ENCODE data around the gene BMPR1A. TPM values are rescaled to one million over a fixed set of nuclear protein-coding genes. Genes with fewer than 3 reads are reported as not detected.
"Not testable (repeated sequence)": the region's sequence is repeated elsewhere in the genome, so short reads cannot be mapped to it uniquely, and the experiment has no call there.

BMPR1A gene
- total RNA-seq, 1 experiment from 2014 or later, result 23.7 TPM

DNA sequence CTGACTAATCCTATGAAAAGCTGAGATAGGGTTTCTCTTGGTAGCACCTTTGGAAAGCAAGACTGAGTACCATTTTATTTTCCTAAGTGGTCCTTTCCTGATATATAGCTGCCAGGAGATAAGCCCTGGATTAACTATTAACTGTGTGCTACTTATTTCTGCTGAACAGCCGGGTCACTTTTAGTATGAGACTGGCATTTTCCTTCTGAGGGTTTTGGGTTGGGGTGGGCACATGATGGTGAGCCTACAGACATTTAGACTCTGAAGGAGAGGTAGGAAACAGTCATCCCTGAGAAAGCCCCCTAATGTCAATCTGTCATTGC is 29.8 kb upstream of the BMPR1A start:
- in situ Hi-C loops (cut with HindIII; ENCODE audit: low pct_unique_long_range_greater_than_20kb, low sequenced_read_pairs), result no loop called here
- DNase-seq (ENCODE audit: low read depth), result no peak

DNA sequence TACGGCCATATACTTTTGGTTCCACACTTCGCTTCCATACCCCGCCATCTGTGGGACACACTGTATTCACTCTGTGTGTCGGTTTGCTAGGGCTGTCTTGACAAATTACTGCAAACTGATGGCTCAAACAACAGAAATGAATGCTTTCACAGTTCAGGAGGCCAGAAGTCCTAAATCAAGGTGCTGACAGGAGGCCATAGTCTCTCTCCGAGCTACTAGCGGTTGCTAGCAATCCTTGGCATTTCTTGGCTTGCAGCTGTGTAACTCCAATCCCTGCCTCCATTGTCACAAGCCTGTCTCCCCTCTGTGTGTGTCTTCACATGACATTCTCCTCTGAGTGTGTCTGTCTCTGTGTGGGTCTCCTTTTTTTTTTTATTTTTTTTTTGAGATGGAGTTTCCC is 28.9 kb upstream of the BMPR1A start:
- in situ Hi-C loops (cut with HindIII; ENCODE audit: low pct_unique_long_range_greater_than_20kb, low sequenced_read_pairs), result no loop called here
- DNase-seq (ENCODE audit: low read depth), result no peak

DNA sequence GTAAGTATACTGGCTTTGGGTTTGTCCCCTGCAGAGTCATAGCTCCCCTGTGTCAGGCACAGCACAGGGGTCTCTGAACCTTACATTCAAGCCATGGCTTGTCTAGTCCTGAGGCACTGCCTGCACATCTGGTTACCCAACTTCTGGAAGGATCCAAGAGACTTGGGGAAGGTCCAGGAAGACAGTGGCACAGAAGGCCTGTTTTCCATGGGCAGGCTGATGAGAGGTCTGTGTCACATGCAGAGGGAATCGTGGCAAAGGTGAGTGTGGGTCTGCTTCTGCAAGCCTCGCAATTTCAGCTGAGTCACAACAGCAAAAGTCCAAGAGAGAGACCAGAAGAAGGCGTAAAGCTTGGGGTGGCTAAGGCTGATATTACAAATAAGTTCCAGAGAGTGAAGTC is 28.4 kb upstream of the BMPR1A start:
- DNase-seq (ENCODE audit: low read depth), result no peak
- in situ Hi-C loops (cut with HindIII; ENCODE audit: low pct_unique_long_range_greater_than_20kb, low sequenced_read_pairs), result no loop called here

DNA sequence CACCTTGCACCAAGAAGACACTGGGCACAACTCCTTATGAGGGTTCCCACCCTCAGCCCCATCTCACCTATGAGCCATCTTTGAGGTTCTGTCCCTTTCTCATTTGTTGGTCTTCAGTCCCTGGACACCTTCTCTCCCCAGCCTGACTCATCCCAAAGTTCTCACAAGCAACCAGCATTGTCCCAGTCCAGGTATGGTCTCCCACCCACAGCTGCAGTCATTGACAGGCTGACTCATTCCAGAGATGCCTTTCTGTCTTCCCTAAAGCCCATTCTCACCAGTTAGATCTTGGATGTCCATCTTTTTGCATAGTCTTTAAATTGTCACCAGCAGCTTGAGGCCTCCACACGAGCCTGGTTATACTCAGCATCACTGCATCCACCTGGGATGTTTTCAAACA is 26.7 kb upstream of the BMPR1A start:
- in situ Hi-C loops (cut with HindIII; ENCODE audit: low pct_unique_long_range_greater_than_20kb, low sequenced_read_pairs), result no loop called here
- DNase-seq (ENCODE audit: low read depth), result no peak

DNA sequence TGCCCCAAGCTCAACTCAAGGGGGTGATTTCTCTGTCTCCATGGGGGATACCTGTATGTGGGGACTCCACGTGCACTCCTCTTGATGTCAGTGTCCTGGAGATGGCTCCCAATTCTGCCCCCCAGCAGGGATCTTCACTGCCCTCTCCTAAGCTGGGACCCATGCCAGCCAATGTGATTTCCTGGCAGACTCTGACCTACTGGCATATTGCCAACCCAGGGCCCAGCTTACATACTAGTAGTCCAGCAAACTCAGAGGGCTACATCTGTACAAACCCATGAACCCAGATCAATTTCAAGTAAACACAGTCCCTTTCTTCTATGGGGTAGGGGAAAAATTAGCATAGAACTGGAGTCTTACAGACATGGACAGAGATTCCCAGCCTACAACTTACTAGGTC is 26.2 kb upstream of the BMPR1A start:
- DNase-seq (ENCODE audit: low read depth), result no peak
- in situ Hi-C loops (cut with HindIII; ENCODE audit: low pct_unique_long_range_greater_than_20kb, low sequenced_read_pairs), result no loop called here

DNA sequence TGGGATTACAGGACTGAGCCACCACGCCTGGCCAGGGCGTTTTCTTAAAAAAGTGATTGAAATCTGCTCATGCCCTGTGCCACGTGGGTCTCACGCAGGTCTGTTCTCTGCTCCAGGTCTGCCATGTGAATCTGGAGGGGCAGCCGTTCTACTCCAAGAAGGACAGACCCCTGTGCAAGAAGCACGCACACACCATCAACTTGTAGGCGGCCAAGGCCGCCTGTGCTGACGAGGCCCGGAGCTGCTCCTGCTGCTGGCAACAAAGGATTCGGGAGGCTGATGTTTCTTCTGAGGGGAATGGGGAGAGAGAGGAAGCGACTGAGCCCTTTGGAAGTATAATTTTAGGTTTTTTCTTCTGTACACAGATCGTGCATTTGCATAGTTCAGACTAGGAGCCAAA is 23.6 kb upstream of the BMPR1A start:
- in situ Hi-C loops (cut with HindIII; ENCODE audit: low pct_unique_long_range_greater_than_20kb, low sequenced_read_pairs), result no loop called here
- DNase-seq (ENCODE audit: low read depth), result no peak

DNA sequence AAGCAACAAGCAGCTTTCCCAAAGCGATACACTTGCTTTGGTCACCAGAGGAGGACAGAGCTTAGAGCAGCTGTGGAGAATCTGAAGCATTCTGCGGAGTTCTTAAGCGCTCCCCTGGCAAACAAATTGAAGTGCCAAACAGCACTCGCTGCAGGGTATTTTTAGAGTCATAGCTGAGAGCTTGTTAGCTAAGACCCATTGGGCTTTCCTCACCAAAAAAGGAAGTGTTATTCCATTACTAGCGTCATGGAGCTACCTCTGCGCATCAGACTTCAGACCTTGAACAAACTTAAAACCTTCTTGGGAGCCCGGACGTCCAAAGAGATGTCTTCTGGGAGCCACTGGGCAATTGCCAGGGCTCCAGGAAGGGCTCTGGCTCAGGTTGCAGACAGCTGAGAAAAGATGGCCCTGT is 23.2 kb upstream of the BMPR1A start:
- in situ Hi-C loops (cut with HindIII; ENCODE audit: low pct_unique_long_range_greater_than_20kb, low sequenced_read_pairs), result no loop called here
- DNase-seq (ENCODE audit: low read depth), result no peak

DNA sequence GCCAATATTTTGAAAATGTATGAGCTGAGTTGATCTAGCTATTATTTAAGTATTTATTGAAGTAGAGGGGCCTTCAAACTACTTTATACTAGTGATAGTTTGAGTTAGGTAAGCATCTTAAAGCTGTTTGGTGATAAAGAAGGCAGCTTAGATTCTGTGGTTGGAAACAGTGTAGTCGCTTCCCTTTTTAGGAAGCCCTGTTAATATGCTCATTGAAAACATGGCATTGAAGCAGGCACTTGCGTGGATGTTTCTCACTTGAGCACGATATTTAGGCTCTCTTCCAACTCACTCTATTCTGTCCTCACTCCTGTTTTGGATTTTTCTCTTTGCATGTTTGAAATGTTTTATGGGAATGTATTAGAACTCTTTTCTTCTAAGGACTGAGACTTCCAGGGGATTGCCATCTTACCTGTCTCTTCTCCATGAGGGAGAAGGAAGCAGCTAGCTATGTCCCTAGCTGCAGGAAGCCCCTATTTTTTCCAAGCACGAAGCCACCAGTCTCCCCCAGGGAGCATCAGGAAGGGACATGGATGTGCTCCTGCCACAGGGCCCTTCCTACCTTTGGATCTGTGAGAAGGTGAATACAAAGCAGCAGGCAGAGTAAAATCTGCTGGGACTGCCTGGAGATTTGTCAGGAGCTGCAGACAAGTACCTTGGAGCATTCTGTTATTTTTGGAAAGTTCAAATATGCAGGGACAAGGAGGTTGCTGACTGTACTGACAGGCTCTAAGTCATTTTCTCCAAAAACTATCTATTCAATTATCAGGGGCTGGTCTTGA is 22.0 kb upstream of the BMPR1A start:
- in situ Hi-C loops (cut with HindIII; ENCODE audit: low pct_unique_long_range_greater_than_20kb, low sequenced_read_pairs), result no loop called here
- DNase-seq (ENCODE audit: low read depth), result no peak

DNA sequence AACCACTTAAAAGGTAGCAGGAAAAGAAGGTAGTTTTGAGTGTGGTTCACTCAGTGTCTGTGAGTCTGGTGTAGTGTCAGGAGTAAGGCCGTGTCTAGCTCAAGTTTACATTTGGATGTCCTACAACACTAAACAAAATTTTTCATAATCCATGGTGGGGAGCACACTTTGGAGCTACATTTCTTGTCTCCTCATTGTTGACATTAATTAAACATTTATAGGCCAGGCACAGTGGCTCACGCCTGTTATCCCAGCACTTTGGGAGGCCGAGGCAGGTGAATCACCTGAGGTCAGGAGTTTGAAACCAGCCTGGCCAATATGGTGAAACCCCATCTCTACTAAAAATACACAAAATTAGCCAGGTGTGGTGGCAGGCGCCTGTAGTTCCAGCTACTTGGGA is 21.1 kb upstream of the BMPR1A start:
- in situ Hi-C loops (cut with HindIII; ENCODE audit: low pct_unique_long_range_greater_than_20kb, low sequenced_read_pairs), result not testable (repeated sequence)

DNA sequence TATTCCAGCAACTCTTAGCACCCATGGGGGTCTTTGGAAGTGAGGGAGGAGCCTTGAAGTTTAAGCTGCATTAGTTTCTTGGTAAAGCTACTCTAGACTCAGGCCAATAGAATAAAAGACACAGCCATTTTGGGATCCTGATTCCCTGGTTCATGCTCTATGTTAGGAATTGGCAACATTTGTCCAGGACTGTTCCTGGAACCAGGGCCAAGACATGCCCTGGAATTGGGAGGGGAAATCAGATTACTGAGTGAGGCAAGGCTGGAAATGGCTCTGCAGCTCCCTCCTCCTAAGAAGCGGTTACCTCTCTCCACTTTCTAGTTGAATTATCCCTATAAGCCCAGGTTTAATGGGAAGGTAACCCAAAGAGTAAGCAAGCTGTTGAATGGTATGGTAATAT is 14.2 kb upstream of the BMPR1A start:
- in situ Hi-C loops (cut with HindIII; ENCODE audit: low pct_unique_long_range_greater_than_20kb, low sequenced_read_pairs), result no loop called here
- no peak for DNase-seq (ENCODE audit: low read depth)

More for the DNA sequence above, 21.1 kb upstream of the BMPR1A start:
- not testable (repeated sequence) for DNase-seq (ENCODE audit: low read depth)

DNA sequence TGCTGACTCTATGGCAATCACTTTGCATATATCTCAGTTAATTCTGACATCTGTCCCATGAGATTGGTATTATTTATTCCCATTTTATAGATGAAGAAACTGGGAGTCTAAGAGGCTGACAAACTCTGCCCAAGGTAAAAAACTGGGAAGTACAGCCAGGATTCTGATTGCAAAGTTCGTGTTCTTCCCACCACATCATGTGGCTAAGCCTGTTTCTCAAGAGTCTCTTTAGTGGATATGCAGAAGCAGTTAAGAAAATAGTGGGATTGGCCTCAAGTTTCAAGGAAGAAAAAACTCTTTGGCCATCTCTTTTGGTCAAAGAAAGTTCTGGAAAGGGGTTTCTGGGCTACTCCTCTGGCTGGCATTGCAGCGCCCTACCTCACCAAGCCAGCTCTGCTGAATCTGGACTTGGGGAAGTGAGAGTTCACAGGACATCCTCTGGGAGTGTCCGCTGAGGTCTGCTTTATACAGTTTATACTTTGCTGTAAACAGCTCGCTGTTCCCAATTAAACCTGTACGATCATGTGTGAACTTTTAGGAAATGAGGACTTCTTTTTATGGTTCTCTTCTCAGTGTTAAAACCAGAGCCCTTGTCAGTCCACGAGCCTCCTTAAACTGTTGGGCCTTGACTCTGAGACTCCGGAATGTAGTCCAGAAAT is 12.2 kb upstream of the BMPR1A start:
- DNase-seq (ENCODE audit: low read depth), result no peak
- in situ Hi-C loops (cut with HindIII; ENCODE audit: low pct_unique_long_range_greater_than_20kb, low sequenced_read_pairs), result no loop called here

DNA sequence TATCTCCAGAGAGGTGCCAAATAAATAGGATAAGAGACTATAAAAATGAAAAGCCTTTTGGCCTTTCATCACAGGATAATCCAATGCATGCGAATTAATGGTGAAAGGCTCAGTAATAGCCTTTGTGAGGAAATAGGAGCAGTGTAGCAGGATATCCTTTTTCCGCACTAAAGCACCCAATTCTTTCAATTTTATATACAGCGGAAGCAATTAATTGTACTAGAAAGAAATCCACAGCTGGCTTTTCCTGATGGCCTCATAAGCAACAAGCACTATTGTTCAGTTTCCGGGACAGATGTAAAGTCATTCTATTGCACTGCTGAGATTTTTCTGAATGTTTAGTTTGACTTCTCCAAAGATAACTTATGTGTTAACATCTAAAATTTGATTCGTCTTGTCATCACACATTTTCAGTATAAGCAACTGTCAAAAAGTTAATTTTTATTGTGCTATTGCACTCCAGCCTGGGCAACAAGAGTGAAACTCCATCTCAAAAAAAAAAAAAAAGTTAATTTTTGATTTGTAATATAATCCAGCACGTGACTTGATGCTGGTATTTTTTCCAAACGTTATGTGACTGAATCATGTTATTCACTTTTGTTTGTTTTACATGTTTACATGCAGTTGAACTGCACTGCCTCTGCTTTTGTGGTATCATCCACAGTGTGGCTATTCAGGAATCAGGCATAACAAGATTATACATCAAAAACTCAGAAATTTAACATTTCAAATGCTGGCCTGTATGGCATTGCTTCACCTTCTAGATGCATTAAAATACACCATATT is 8.4 kb upstream of the BMPR1A start:
- DNase-seq (ENCODE audit: low read depth), result no peak
- in situ Hi-C loops (cut with HindIII; ENCODE audit: low pct_unique_long_range_greater_than_20kb, low sequenced_read_pairs), result no loop called here

DNA sequence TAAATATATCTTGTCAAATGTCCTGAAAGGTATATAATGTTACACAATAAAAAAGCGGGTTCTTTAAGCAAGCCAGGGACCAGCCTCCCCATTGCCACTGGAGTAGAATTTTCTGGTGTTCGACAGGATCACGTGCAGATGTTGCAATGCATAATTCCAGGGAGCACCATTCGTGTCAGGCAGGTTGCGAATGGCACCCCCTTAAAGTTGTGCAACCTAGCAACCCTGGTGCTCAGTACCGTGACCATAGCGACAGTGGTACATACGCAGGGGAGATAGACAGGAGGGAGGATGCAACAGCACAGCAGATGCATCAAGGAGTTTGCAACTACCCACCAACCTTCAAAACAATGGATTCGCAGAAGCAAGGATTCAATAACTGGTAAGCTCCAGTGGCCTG is 6.6 kb upstream of the BMPR1A start:
- DNase-seq (ENCODE audit: low read depth), result no peak
- in situ Hi-C loops (cut with HindIII; ENCODE audit: low pct_unique_long_range_greater_than_20kb, low sequenced_read_pairs), result no loop called here

DNA sequence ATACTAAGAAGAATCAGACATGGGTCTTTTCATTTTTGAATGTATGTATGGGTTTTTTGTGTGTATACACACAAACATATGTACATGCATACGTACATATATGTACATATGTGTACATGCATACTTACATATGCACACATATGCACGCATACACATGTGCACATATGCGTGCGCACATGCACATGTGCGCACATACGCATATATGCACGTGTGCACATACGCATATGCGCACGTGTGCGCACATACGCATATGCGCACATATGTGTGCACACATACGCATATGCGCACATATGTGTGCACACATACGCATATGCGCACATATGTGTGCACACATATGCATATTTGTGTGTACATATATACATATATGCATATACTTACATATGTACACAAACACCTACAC is 4.9 kb upstream of the BMPR1A start:
- no peak for DNase-seq (ENCODE audit: low read depth)
- in situ Hi-C loops (cut with HindIII; ENCODE audit: low pct_unique_long_range_greater_than_20kb, low sequenced_read_pairs), result no loop called here

DNA sequence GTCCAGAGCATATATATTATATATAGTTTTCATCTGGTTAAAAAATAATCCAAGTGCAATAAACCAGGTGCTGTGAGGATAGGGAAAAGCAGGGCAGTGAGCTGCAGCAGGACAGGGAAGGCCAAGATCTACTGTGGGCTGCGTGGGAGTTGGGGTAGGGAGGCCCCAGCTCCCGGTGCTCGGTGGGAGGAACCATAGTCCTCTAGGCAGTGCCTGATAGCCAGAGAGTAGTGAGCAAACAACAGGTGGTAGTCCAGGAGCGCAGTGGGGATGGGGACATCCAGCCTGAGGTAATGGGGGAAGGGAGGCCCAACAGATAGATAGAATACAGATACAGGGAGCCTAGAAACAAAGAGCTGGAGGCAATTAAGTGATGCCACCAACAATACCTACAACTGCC is 4.1 kb upstream of the BMPR1A start:
- in situ Hi-C loops (cut with HindIII; ENCODE audit: low pct_unique_long_range_greater_than_20kb, low sequenced_read_pairs), result no loop called here
- DNase-seq (ENCODE audit: low read depth), result no peak

DNA sequence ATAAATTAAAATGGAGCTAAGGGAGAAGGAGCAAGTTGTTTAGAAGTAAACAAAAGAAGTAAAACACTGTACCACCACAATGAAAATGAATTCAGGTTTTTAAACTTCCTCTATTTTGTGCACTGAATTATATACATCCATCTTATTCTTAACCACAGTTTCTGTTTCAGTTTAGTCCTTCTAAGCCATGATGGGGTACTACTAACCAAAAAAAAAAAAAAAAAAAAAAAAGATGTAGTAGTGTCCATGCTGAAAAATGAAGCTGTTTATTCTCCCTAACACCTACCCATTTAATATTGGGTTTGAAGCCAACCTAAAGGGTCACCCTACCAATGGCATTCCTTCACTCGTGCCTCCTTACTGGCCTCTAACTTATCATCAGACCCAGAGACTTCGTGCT is 3.4 kb upstream of the BMPR1A start:
- DNase-seq (ENCODE audit: low read depth), result no peak
- in situ Hi-C loops (cut with HindIII; ENCODE audit: low pct_unique_long_range_greater_than_20kb, low sequenced_read_pairs), result no loop called here

DNA sequence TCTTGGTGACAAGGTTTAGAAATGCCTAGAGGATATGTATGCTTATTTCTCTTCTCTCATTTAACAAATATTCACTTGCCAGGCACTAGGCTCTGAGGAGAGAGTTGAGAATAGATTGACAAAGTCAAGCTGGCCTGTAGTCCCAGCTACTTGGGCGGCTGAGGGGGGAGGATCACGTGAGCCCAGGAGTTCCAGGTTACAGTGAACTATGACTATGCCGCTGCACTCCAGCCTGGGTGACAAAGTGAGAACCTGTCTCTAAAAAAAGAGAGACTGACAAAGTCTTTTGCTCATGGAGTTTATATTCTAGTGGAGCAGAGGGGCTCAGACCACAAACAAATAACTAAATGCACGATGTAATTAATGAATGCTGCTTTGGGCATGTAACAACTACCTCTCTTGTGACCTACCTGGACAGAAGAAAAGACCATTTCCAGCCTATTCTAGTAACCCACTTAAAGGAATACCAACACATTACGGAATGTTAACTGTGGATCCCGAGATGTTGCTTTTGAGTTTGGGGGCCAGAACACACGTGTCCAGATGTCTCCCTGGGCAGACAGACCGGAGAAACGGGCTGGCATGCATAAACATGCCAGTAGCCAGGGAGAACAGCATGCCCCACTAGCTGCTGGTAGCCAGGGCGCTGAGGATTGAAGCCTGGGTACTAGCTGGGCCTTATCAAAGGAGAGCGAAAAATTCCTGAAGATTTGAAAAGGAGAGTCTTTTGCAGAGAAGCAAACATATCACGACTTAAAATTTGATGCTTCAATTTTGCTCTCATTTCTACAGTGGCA is 2.6 kb upstream of the BMPR1A start:
- DNase-seq (ENCODE audit: low read depth), result no peak
- in situ Hi-C loops (cut with HindIII; ENCODE audit: low pct_unique_long_range_greater_than_20kb, low sequenced_read_pairs), result no loop called here

DNA sequence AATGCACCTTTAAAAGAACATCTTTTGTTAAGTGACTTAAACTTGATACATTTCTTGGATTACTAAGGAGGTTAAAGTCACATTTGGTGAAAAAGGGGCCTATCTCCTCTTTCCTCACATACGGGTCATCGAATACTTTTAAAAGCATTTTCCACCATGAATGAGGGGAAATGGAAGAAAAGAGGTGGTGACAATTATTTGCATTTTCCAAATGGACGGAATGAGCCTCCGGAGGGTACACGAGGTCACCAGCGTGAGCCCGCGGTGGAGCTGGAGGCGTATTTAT is 1.0 kb upstream of the BMPR1A start:
- in situ Hi-C loops (cut with HindIII; ENCODE audit: low pct_unique_long_range_greater_than_20kb, low sequenced_read_pairs), result no loop called here
- DNase-seq (ENCODE audit: low read depth), result no peak

All from Caki2 (cell line).